ENCODE results near the gene CEP55.

The CEP55 gene

DNA sequence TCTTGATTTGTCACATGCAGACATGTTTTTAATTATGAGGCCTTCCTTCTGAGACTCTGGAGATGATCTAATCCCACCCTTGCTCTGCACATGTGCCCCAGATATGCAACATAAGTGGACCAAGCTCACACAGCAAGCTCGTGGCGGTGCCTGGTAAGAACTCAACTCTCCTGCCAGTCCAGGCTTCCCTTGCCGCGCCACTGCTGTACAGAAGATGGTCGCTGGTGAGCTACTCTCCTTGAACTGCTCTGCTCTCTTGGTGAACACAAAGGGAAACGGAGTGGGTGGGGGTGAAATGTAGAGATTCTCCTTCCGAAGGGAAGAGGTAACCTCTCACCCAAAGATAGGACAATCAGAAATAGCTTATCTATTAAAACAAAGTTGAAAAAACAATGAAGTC lies 39.9 kb upstream of the CEP55 start:
- no peak for TF ChIP-seq CTCF (IDR thresholded peaks at IDR 0.05)

- TF ChIP-seq CTCF (IDR thresholded peaks at IDR 0.05) = no peak
Measured at GRCh38 chr10:93457511-93457910, 38.9 kb upstream of the CEP55 start.

- no peak for TF ChIP-seq CTCF (IDR thresholded peaks at IDR 0.05)
Measured at GRCh38 chr10:93458821-93459257, 37.6 kb upstream of the CEP55 start.

GRCh38 chr10:93459466-93459865 lies 36.9 kb upstream of the CEP55 start:
- TF ChIP-seq CTCF (IDR thresholded peaks at IDR 0.05) = no peak

- no peak for TF ChIP-seq CTCF (IDR thresholded peaks at IDR 0.05)
Measured at GRCh38 chr10:93461109-93461806, 35.2 kb upstream of the CEP55 start.

GRCh38 chr10:93461807-93462178 lies 34.6 kb upstream of the CEP55 start:
- no peak for TF ChIP-seq CTCF (IDR thresholded peaks at IDR 0.05)

DNA sequence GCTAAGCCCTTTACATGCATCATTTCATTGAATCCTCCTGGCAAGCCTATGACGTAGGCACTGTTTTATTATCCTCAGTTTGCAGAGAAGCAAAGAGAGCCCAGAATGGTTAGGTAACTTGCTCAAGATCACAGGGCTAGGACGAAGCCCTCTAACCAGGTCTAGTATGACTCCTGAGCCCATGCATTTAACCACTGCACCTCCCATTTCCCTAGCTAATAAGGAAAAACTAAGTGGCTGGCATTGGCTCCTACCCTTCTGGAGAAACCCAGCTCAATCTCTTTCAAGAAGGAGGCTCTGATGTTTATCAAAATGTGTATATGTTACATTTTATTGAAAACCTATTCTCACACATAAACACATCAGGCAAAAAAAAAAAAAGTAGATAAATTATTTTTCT lies 34.0 kb upstream of the CEP55 start:
- TF ChIP-seq CTCF (IDR thresholded peaks at IDR 0.05) = no peak

GRCh38 chr10:93462881-93463280 lies 33.5 kb upstream of the CEP55 start:
- no peak for TF ChIP-seq CTCF (IDR thresholded peaks at IDR 0.05)
